Omental fat pad (tissue), 4 donors: Measurements from ENCODE around the gene MORN1. TPM values are rescaled to one million over a fixed set of nuclear protein-coding genes. Genes with fewer than 3 reads are reported as not detected.

Source experiments
- ATAC-seq: fragments of 150-250 bp; one replicate; pipeline ENCODE4 v1.9.1; 2016; ENCODE audit warnings: mild to moderate bottlenecking, moderate library complexity; ENCODE audit not compliant: low FRiP score
- DNase-seq: peaks from one replicate; pipeline ENCODE4 v3.0.0-alpha.2; 2019; ENCODE audit warnings: low spot score
- CTCF ChIP-seq, 3 donors: fragments of 450-650 bp; IDR thresholded peaks; one replicate each; pipeline ENCODE4 v1.5.1; 2016 to 2017; ENCODE audit warnings: antibody characterized with exemption in 3 of 3, mild to moderate bottlenecking in 3 of 3, moderate library complexity in 2 of 3
- total RNA-seq, 4 donors: library from RNA; depleted of rRNA; stranded (reverse); fragments of >200 nt; gene quantifications; one replicate each; pipeline ENCODE4 v1.1.0, GENCODE V29; 2016

Gene MORN1
- total RNA-seq, 4 donors from 2014 or later: 4.0 to 9.1 (median 6.4) TPM

- no peak for DNase-seq
Observed at GRCh38 chr1:2358651-2359640, 32.4 kb downstream of the MORN1 start.

GRCh38 chr1:2358072-2358471 is 33.3 kb downstream of the MORN1 start:
- DNase-seq: no peak
- no peak for TF ChIP-seq CTCF (IDR thresholded peaks at IDR 0.05)
- no peak for ATAC-seq

More at GRCh38 chr1:2358651-2359640, 32.4 kb downstream of the MORN1 start:
- no peak for TF ChIP-seq CTCF (IDR thresholded peaks at IDR 0.05)
- peak; percentile 39 for ATAC-seq

GRCh38 chr1:2356911-2357845 is 34.2 kb downstream of the MORN1 start:
- TF ChIP-seq CTCF (IDR thresholded peaks at IDR 0.05): no peak
- DNase-seq: no peak
- no peak for ATAC-seq

- TF ChIP-seq CTCF (IDR thresholded peaks at IDR 0.05): no peak
- DNase-seq: no peak
Observed at GRCh38 chr1:2356401-2356800, 35.0 kb downstream of the MORN1 start.

GRCh38 chr1:2355373-2356261 is 35.7 kb downstream of the MORN1 start:
- ATAC-seq (no peak), DNase-seq (no peak)
- no peak for TF ChIP-seq CTCF (IDR thresholded peaks at IDR 0.05)

More at GRCh38 chr1:2356401-2356800, 35.0 kb downstream of the MORN1 start:
- ATAC-seq: no peak
